GM12801 (cell line): ENCODE measurements around the gene MAST4.

Source experiments
- CTCF ChIP-seq: IDR thresholded peaks from one replicate; pipeline ENCODE4 v1.5.1; 2011; ENCODE audit warnings: control low read depth; ENCODE audit not compliant: insufficient read length; ENCODE audit errors: extremely low read depth

The MAST4 gene

GRCh38 chr5:66969963-66970362 is 373.8 kb downstream of the MAST4 start:
- no peak for TF ChIP-seq CTCF

- no peak for TF ChIP-seq CTCF
Measured at GRCh38 chr5:66972004-66972403, 375.8 kb downstream of the MAST4 start.

GRCh38 chr5:66974256-66974655 is 378.1 kb downstream of the MAST4 start:
- no peak for TF ChIP-seq CTCF

- no peak for TF ChIP-seq CTCF
Measured at GRCh38 chr5:66976108-66976507, 379.9 kb downstream of the MAST4 start.

- no peak for TF ChIP-seq CTCF
Measured at GRCh38 chr5:66979738-66980137, 383.5 kb downstream of the MAST4 start.

GRCh38 chr5:66981266-66982055 is 385.3 kb downstream of the MAST4 start:
- TF ChIP-seq CTCF: no peak

GRCh38 chr5:66982056-66982387 is 385.8 kb downstream of the MAST4 start:
- no peak for TF ChIP-seq CTCF
